ENCODE results near the gene RIMBP2.
"Not testable (repeated sequence)": the region's sequence is repeated elsewhere in the genome, so short reads cannot be mapped to it uniquely, and the experiment has no call there.

DNA sequence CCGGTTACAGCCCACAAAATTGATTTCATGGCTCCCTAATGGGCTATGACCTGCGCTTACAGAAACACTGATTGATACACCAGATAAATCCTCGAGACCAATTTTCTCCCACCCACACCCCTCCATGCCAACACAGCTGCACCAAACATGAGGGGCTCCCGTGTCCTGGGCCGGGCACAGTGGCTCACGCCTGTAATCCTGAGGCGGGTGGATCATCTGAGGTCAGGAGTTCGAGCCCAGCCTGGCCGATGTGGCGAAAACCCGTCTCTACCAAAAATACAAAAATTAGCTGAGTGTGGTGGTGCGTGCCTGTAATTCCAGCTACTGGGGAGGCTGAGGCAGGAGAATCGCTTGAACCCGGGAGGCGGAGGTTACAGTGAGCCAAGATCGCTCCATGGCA, 27.1 kb downstream of the RIMBP2 start:
- TF ChIP-seq, protein P1, sequence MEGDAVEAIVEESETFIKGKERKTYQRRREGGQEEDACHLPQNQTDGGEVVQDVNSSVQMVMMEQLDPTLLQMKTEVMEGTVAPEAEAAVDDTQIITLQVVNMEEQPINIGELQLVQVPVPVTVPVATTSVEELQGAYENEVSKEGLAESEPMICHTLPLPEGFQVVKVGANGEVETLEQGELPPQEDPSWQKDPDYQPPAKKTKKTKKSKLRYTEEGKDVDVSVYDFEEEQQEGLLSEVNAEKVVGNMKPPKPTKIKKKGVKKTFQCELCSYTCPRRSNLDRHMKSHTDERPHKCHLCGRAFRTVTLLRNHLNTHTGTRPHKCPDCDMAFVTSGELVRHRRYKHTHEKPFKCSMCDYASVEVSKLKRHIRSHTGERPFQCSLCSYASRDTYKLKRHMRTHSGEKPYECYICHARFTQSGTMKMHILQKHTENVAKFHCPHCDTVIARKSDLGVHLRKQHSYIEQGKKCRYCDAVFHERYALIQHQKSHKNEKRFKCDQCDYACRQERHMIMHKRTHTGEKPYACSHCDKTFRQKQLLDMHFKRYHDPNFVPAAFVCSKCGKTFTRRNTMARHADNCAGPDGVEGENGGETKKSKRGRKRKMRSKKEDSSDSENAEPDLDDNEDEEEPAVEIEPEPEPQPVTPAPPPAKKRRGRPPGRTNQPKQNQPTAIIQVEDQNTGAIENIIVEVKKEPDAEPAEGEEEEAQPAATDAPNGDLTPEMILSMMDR (IDR thresholded peaks at IDR 0.05; ENCODE audit: borderline replicate concordance, extremely low read depth, low read length, poor library complexity, severe bottlenecking), result not testable (repeated sequence)
- TF ChIP-seq EZH2 (IDR thresholded peaks at IDR 0.05; ENCODE audit: borderline replicate concordance, low read depth, low read length, severe bottlenecking), result not testable (repeated sequence)
